IPS-18c (cell line): Measurements from ENCODE around the gene FXYD3.

Experiments
- H3K4me3 ChIP-seq: 2 replicates; pipeline ENCODE4 v1.7.0; 2013; ENCODE audit warnings: low read depth, mild to moderate bottlenecking, low read length, moderate library complexity; ENCODE audit not compliant: insufficient read depth
- H3K9me3 ChIP-seq: one replicate; pipeline ENCODE4 v1.6.1; 2013; ENCODE audit warnings: mild to moderate bottlenecking, low read length, moderate library complexity; ENCODE audit not compliant: control insufficient read depth, insufficient read depth

FXYD3 gene

GRCh38 chr19:35116072-35116801 is 614 bp downstream of the FXYD3 start:
- H3K4me3 ChIP-seq, result no peak overlapping the region

GRCh38 chr19:35117116-35117515 is 1.5 kb downstream of the FXYD3 start:
- no peaks in the 10 kb centered on the region for H3K9me3 ChIP-seq
- no peak overlapping the region for H3K4me3 ChIP-seq

More at GRCh38 chr19:35116072-35116801, 614 bp downstream of the FXYD3 start:
- no peaks in the 10 kb centered on the region for H3K9me3 ChIP-seq

GRCh38 chr19:35117799-35118198 is 2.2 kb downstream of the FXYD3 start:
- no peak overlapping the region for H3K4me3 ChIP-seq
- no peaks in the 10 kb centered on the region for H3K9me3 ChIP-seq

- H3K9me3 ChIP-seq, result no peaks in the 10 kb centered on the region
- H3K4me3 ChIP-seq, result no peak overlapping the region
Measured at GRCh38 chr19:35118268-35119020, 2.8 kb downstream of the FXYD3 start.

- H3K9me3 ChIP-seq, result no peaks in the 10 kb centered on the region
- no peak overlapping the region for H3K4me3 ChIP-seq
Measured at GRCh38 chr19:35119091-35119490, 3.5 kb downstream of the FXYD3 start.

GRCh38 chr19:35119578-35120155 is 4.0 kb downstream of the FXYD3 start:
- Histone ChIP-seq H3K4me3 (no peak overlapping the region), H3K9me3 (no peaks in the 10 kb centered on the region)

GRCh38 chr19:35120492-35120891 is 4.9 kb downstream of the FXYD3 start:
- Histone ChIP-seq H3K4me3 (no peak overlapping the region), H3K9me3 (no peaks in the 10 kb centered on the region)

- no peaks in the 10 kb centered on the region for H3K9me3 ChIP-seq
- no peak overlapping the region for H3K4me3 ChIP-seq
Measured at GRCh38 chr19:35120898-35121297, 5.3 kb downstream of the FXYD3 start.

GRCh38 chr19:35122687-35123551 is 7.3 kb downstream of the FXYD3 start:
- H3K4me3 ChIP-seq, result no peak overlapping the region
- H3K9me3 ChIP-seq, result no peaks in the 10 kb centered on the region

GRCh38 chr19:35123573-35123972 is 8.0 kb downstream of the FXYD3 start:
- Histone ChIP-seq H3K9me3 (no peaks in the 10 kb centered on the region), H3K4me3 (no peak overlapping the region)

GRCh38 chr19:35124098-35125060 is 8.8 kb downstream of the FXYD3 start:
- Histone ChIP-seq H3K9me3 (no peaks in the 10 kb centered on the region), H3K4me3 (0 out of 2 replicates have a peak overlapping the region, but pooled peaks have one; percentile 17)

- Histone ChIP-seq H3K9me3 (no peaks in the 10 kb centered on the region), H3K4me3 (no peak overlapping the region)
Measured at GRCh38 chr19:35125270-35125717, 9.7 kb downstream of the FXYD3 start.

- no peak overlapping the region for H3K4me3 ChIP-seq
- no peaks in the 10 kb centered on the region for H3K9me3 ChIP-seq
Measured at GRCh38 chr19:35125749-35126623, 10.4 kb downstream of the FXYD3 start.

- H3K9me3 ChIP-seq, result no peaks in the 10 kb centered on the region
- no peak overlapping the region for H3K4me3 ChIP-seq
Measured at GRCh38 chr19:35126624-35126959, 11.0 kb downstream of the FXYD3 start.

- no peaks in the 10 kb centered on the region for H3K9me3 ChIP-seq
- no peak overlapping the region for H3K4me3 ChIP-seq
Measured at GRCh38 chr19:35127871-35128270, 12.2 kb downstream of the FXYD3 start.
